ENCODE results near the gene PEX13.
A peak's percentile ranks its signal among the peaks of the same experiment; 100 is the strongest.

Gene PEX13

GRCh38 chr2:61074100-61074499, 56.6 kb downstream of the PEX13 start:
- no peak for TF ChIP-seq FOXM1 (IDR thresholded peaks at IDR 0.05; ENCODE audit: borderline replicate concordance, low read depth)
- TF ChIP-seq YY1 (IDR thresholded peaks at IDR 0.05; ENCODE audit: low read depth) = no peak
- no peak for TF ChIP-seq EGR1 (IDR thresholded peaks at IDR 0.05)
- no peak for TF ChIP-seq REST (IDR thresholded peaks at IDR 0.05; ENCODE audit: low read depth)
- no peak for TF ChIP-seq CEBPB (IDR thresholded peaks at IDR 0.05)
- no peak for TF ChIP-seq EP300 (IDR thresholded peaks at IDR 0.05; ENCODE audit: borderline replicate concordance)
- no peak for TF ChIP-seq ZBTB7A (IDR thresholded peaks at IDR 0.05; ENCODE audit: low read depth)
- TF ChIP-seq RAD21 (IDR thresholded peaks at IDR 0.05; ENCODE audit: low read depth) = no peak
- TF ChIP-seq NFIC (IDR thresholded peaks at IDR 0.05) = no peak
- TF ChIP-seq, protein P1, sequence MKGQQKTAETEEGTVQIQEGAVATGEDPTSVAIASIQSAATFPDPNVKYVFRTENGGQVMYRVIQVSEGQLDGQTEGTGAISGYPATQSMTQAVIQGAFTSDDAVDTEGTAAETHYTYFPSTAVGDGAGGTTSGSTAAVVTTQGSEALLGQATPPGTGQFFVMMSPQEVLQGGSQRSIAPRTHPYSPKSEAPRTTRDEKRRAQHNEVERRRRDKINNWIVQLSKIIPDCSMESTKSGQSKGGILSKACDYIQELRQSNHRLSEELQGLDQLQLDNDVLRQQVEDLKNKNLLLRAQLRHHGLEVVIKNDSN (IDR thresholded peaks at IDR 0.05) = no peak
- no peak for TF ChIP-seq TCF12 (IDR thresholded peaks at IDR 0.05; ENCODE audit: low read depth)
- no peak for TF ChIP-seq TAF1 (IDR thresholded peaks at IDR 0.05; ENCODE audit: low read depth)
- no peak for TF ChIP-seq CREB1 (IDR thresholded peaks at IDR 0.05; ENCODE audit: low read depth)
- TF ChIP-seq, protein P2, sequence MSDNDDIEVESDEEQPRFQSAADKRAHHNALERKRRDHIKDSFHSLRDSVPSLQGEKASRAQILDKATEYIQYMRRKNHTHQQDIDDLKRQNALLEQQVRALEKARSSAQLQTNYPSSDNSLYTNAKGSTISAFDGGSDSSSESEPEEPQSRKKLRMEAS (IDR thresholded peaks at IDR 0.05) = no peak
- no peak for TF ChIP-seq TEAD4 (IDR thresholded peaks at IDR 0.05)

GRCh38 chr2:61085883-61086282, 68.4 kb downstream of the PEX13 start:
- TF ChIP-seq, protein P2 (IDR thresholded peaks at IDR 0.05) = no peak
- TF ChIP-seq CREB1 (IDR thresholded peaks at IDR 0.05; ENCODE audit: low read depth) = no peak
- TF ChIP-seq TAF1 (IDR thresholded peaks at IDR 0.05; ENCODE audit: low read depth) = no peak
- TF ChIP-seq, protein P1 (IDR thresholded peaks at IDR 0.05) = no peak
- TF ChIP-seq FOXM1 (IDR thresholded peaks at IDR 0.05; ENCODE audit: borderline replicate concordance, low read depth) = no peak
- no peak for TF ChIP-seq EP300 (IDR thresholded peaks at IDR 0.05; ENCODE audit: borderline replicate concordance)

- TF ChIP-seq, protein P1 (IDR thresholded peaks at IDR 0.05) = no peak
- TF ChIP-seq TAF1 (IDR thresholded peaks at IDR 0.05; ENCODE audit: low read depth) (no peak), TEAD4 (IDR thresholded peaks at IDR 0.05) (no peak), CEBPB (IDR thresholded peaks at IDR 0.05) (no peak)
These were observed 72.3 kb downstream of the PEX13 start for GRCh38 chr2:61089797-61090196.

- TF ChIP-seq TEAD4 (IDR thresholded peaks at IDR 0.05) = peak; percentile 16; the same call in 1 of the 2 replicates
- no peak for TF ChIP-seq EP300 (IDR thresholded peaks at IDR 0.05; ENCODE audit: borderline replicate concordance)
These were observed 72.9 kb downstream of the PEX13 start for GRCh38 chr2:61090386-61090921.

DNA sequence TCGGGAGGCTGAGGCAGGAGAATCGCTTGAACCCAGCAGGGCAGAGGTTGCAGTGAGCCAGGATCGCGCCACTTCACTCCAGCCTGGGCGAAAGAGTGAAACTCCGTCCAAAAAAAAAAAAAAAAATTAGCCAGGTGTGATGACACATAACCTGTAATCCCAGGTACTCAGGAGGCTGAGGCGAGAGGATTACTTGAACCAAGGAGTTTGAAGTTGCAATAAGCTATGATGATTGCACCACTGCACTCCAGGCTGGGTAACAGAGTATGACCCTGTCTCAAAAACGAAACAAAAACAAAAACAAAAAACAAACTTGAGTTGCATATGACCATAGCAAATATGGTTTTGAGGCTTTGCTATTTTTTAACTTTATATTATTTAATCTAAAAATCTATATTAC, 74.0 kb downstream of the PEX13 start:
- TF ChIP-seq TEAD4 (IDR thresholded peaks at IDR 0.05) (no peak), REST (IDR thresholded peaks at IDR 0.05; ENCODE audit: low read depth) (no peak), YY1 (IDR thresholded peaks at IDR 0.05; ENCODE audit: low read depth) (no peak), CREB1 (IDR thresholded peaks at IDR 0.05; ENCODE audit: low read depth) (no peak), EGR1 (IDR thresholded peaks at IDR 0.05) (no peak), TAF1 (IDR thresholded peaks at IDR 0.05; ENCODE audit: low read depth) (no peak), EP300 (IDR thresholded peaks at IDR 0.05; ENCODE audit: borderline replicate concordance) (no peak), TCF12 (IDR thresholded peaks at IDR 0.05; ENCODE audit: low read depth) (no peak), CEBPB (IDR thresholded peaks at IDR 0.05) (no peak), ZBTB7A (IDR thresholded peaks at IDR 0.05; ENCODE audit: low read depth) (no peak), NFIC (IDR thresholded peaks at IDR 0.05) (no peak), RAD21 (IDR thresholded peaks at IDR 0.05; ENCODE audit: low read depth) (no peak), FOXM1 (IDR thresholded peaks at IDR 0.05; ENCODE audit: borderline replicate concordance, low read depth) (no peak)
- TF ChIP-seq, protein P2 (IDR thresholded peaks at IDR 0.05) = no peak
- TF ChIP-seq, protein P1 (IDR thresholded peaks at IDR 0.05) = no peak
